HEK293 (cell line): ENCODE measurements around the gene A2ML1.
A peak's percentile ranks its signal among the peaks of the same experiment; 100 is the strongest.

Experiments
- KLF16 ChIP-seq: fragments of 450-650 bp; formaldehyde crosslinking; IDR thresholded peaks from 2 replicates; pipeline ENCODE4 v1.5.1; 2017; ENCODE audit warnings: missing biosample characterization, missing genetic modification characterization
- PRDM1 ChIP-seq: fragments of 450-650 bp; formaldehyde crosslinking; IDR thresholded peaks from 2 replicates; pipeline ENCODE4; 2016; ENCODE audit warnings: missing biosample characterization, missing genetic modification characterization
- SP2 ChIP-seq: fragments of 450-650 bp; formaldehyde crosslinking; IDR thresholded peaks from 2 replicates; pipeline ENCODE4 v1.5.1; 2016; ENCODE audit warnings: missing biosample characterization, missing genetic modification characterization
- ZBTB20 ChIP-seq: fragments of 450-650 bp; formaldehyde crosslinking; IDR thresholded peaks from 2 replicates; pipeline ENCODE4 v1.5.1; 2016; ENCODE audit warnings: missing biosample characterization, missing genetic modification characterization
- ZBTB21 ChIP-seq: fragments of 450-650 bp; formaldehyde crosslinking; IDR thresholded peaks from 2 replicates; pipeline ENCODE4 v1.5.1; 2017; ENCODE audit warnings: missing biosample characterization, missing genetic modification characterization
- ZEB2 ChIP-seq: fragments of 450-650 bp; formaldehyde crosslinking; IDR thresholded peaks from 2 replicates; pipeline ENCODE4 v1.5.1; 2016; ENCODE audit warnings: missing biosample characterization, missing genetic modification characterization
- ZNF2 ChIP-seq: fragments of 450-650 bp; formaldehyde crosslinking; IDR thresholded peaks from 2 replicates; pipeline ENCODE4 v1.5.1; 2016; ENCODE audit warnings: missing biosample characterization, missing genetic modification characterization
- ZNF76 ChIP-seq: fragments of 450-650 bp; formaldehyde crosslinking; IDR thresholded peaks from 2 replicates; pipeline ENCODE4; 2016; ENCODE audit warnings: low read depth, missing biosample characterization, missing genetic modification characterization, borderline replicate concordance
- TF ChIP-seq, protein P1 (sequence below): fragments of 450-650 bp; formaldehyde crosslinking; IDR thresholded peaks from 2 replicates; pipeline ENCODE4 v1.5.1; 2016; ENCODE audit warnings: missing biosample characterization, missing genetic modification characterization
- TF ChIP-seq, protein P2 (sequence below): fragments of 450-650 bp; formaldehyde crosslinking; IDR thresholded peaks from 2 replicates; pipeline ENCODE4 v1.5.1; 2016; ENCODE audit warnings: missing biosample characterization, missing genetic modification characterization
- TF ChIP-seq, protein P3 (sequence below): fragments of 450-650 bp; formaldehyde crosslinking; IDR thresholded peaks from 2 replicates; pipeline ENCODE4 v1.5.1; 2017; ENCODE audit warnings: missing biosample characterization, missing genetic modification characterization
- TF ChIP-seq, protein P4 (sequence below): fragments of 450-650 bp; formaldehyde crosslinking; IDR thresholded peaks from 2 replicates; pipeline ENCODE4 v1.5.0; 2017; ENCODE audit warnings: missing biosample characterization, missing genetic modification characterization, borderline replicate concordance
- TF ChIP-seq, protein P5 (sequence below): fragments of 450-650 bp; formaldehyde crosslinking; IDR thresholded peaks from 2 replicates; pipeline ENCODE4 v1.5.1; 2016; ENCODE audit warnings: missing biosample characterization, missing genetic modification characterization
- TF ChIP-seq, protein P6 (sequence below): fragments of 450-650 bp; formaldehyde crosslinking; IDR thresholded peaks from 2 replicates; pipeline ENCODE4 v1.5.1; 2016; ENCODE audit warnings: missing biosample characterization, missing genetic modification characterization
- TF ChIP-seq, protein P7 (sequence below): fragments of 450-650 bp; formaldehyde crosslinking; conservative IDR thresholded peaks from 2 replicates; pipeline ENCODE4 v1.5.1; 2016; ENCODE audit warnings: low read depth, missing biosample characterization, missing genetic modification characterization

The A2ML1 gene

GRCh38 chr12:8914033-8914715, 91.8 kb downstream of the A2ML1 start, which contains the start of gene PHC1 (continued):
- TF ChIP-seq, protein P1, sequence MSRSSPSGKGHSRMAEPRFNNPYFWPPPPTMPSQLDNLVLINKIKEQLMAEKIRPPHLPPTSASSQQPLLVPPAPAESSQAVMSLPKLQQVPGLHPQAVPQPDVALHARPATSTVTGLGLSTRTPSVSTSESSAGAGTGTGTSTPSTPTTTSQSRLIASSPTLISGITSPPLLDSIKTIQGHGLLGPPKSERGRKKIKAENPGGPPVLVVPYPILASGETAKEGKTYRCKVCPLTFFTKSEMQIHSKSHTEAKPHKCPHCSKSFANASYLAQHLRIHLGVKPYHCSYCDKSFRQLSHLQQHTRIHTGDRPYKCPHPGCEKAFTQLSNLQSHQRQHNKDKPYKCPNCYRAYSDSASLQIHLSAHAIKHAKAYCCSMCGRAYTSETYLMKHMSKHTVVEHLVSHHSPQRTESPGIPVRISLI: peak; percentile 56; the same call in 1 of the 2 replicates
- TF ChIP-seq, protein P2, sequence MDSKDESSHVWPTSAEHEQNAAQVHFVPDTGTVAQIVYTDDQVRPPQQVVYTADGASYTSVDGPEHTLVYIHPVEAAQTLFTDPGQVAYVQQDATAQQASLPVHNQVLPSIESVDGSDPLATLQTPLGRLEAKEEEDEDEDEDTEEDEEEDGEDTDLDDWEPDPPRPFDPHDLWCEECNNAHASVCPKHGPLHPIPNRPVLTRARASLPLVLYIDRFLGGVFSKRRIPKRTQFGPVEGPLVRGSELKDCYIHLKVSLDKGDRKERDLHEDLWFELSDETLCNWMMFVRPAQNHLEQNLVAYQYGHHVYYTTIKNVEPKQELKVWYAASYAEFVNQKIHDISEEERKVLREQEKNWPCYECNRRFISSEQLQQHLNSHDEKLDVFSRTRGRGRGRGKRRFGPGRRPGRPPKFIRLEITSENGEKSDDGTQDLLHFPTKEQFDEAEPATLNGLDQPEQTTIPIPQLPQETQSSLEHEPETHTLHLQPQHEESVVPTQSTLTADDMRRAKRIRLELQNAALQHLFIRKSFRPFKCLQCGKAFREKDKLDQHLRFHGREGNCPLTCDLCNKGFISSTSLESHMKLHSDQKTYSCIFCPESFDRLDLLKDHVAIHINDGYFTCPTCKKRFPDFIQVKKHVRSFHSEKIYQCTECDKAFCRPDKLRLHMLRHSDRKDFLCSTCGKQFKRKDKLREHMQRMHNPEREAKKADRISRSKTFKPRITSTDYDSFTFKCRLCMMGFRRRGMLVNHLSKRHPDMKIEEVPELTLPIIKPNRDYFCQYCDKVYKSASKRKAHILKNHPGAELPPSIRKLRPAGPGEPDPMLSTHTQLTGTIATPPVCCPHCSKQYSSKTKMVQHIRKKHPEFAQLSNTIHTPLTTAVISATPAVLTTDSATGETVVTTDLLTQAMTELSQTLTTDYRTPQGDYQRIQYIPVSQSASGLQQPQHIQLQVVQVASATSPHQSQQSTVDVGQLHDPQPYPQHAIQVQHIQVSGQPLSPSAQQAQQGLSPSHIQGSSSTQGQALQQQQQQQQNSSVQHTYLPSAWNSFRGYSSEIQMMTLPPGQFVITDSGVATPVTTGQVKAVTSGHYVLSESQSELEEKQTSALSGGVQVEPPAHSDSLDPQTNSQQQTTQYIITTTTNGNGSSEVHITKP (tag by site-specific recombination): peak; percentile 94
- TF ChIP-seq SP2 (tag by site-specific recombination) (peak; percentile 26), ZBTB21 (tag by site-specific recombination) (peak; percentile 66; the same call in 1 of the 2 replicates), PRDM1 (tag by site-specific recombination) (peak; percentile 98), ZNF76 (tag by site-specific recombination) (peak; percentile 81), ZNF2 (tag by site-specific recombination) (peak; percentile 68; the same call in 1 of the 2 replicates), KLF16 (tag by site-specific recombination) (0 out of 2 replicates have a peak, but pooled peaks have one; percentile 38), ZEB2 (tag by site-specific recombination) (peak; percentile 37), ZBTB20 (tag by site-specific recombination) (peak; percentile 76)
- TF ChIP-seq, protein P3, sequence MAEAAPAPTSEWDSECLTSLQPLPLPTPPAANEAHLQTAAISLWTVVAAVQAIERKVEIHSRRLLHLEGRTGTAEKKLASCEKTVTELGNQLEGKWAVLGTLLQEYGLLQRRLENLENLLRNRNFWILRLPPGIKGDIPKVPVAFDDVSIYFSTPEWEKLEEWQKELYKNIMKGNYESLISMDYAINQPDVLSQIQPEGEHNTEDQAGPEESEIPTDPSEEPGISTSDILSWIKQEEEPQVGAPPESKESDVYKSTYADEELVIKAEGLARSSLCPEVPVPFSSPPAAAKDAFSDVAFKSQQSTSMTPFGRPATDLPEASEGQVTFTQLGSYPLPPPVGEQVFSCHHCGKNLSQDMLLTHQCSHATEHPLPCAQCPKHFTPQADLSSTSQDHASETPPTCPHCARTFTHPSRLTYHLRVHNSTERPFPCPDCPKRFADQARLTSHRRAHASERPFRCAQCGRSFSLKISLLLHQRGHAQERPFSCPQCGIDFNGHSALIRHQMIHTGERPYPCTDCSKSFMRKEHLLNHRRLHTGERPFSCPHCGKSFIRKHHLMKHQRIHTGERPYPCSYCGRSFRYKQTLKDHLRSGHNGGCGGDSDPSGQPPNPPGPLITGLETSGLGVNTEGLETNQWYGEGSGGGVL: peak; percentile 69
- TF ChIP-seq, protein P4, sequence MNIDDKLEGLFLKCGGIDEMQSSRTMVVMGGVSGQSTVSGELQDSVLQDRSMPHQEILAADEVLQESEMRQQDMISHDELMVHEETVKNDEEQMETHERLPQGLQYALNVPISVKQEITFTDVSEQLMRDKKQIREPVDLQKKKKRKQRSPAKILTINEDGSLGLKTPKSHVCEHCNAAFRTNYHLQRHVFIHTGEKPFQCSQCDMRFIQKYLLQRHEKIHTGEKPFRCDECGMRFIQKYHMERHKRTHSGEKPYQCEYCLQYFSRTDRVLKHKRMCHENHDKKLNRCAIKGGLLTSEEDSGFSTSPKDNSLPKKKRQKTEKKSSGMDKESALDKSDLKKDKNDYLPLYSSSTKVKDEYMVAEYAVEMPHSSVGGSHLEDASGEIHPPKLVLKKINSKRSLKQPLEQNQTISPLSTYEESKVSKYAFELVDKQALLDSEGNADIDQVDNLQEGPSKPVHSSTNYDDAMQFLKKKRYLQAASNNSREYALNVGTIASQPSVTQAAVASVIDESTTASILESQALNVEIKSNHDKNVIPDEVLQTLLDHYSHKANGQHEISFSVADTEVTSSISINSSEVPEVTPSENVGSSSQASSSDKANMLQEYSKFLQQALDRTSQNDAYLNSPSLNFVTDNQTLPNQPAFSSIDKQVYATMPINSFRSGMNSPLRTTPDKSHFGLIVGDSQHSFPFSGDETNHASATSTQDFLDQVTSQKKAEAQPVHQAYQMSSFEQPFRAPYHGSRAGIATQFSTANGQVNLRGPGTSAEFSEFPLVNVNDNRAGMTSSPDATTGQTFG (tag by site-specific recombination): 0 out of 2 replicates have a peak, but pooled peaks have one; percentile 39
- TF ChIP-seq, protein P5, sequence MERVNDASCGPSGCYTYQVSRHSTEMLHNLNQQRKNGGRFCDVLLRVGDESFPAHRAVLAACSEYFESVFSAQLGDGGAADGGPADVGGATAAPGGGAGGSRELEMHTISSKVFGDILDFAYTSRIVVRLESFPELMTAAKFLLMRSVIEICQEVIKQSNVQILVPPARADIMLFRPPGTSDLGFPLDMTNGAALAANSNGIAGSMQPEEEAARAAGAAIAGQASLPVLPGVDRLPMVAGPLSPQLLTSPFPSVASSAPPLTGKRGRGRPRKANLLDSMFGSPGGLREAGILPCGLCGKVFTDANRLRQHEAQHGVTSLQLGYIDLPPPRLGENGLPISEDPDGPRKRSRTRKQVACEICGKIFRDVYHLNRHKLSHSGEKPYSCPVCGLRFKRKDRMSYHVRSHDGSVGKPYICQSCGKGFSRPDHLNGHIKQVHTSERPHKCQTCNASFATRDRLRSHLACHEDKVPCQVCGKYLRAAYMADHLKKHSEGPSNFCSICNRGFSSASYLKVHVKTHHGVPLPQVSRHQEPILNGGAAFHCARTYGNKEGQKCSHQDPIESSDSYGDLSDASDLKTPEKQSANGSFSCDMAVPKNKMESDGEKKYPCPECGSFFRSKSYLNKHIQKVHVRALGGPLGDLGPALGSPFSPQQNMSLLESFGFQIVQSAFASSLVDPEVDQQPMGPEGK (tag by site-specific recombination): 0 out of 2 replicates have a peak, but pooled peaks have one; percentile 26
- TF ChIP-seq, protein P6, sequence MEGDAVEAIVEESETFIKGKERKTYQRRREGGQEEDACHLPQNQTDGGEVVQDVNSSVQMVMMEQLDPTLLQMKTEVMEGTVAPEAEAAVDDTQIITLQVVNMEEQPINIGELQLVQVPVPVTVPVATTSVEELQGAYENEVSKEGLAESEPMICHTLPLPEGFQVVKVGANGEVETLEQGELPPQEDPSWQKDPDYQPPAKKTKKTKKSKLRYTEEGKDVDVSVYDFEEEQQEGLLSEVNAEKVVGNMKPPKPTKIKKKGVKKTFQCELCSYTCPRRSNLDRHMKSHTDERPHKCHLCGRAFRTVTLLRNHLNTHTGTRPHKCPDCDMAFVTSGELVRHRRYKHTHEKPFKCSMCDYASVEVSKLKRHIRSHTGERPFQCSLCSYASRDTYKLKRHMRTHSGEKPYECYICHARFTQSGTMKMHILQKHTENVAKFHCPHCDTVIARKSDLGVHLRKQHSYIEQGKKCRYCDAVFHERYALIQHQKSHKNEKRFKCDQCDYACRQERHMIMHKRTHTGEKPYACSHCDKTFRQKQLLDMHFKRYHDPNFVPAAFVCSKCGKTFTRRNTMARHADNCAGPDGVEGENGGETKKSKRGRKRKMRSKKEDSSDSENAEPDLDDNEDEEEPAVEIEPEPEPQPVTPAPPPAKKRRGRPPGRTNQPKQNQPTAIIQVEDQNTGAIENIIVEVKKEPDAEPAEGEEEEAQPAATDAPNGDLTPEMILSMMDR (tag by site-specific recombination): peak; percentile 54
- TF ChIP-seq, protein P7, sequence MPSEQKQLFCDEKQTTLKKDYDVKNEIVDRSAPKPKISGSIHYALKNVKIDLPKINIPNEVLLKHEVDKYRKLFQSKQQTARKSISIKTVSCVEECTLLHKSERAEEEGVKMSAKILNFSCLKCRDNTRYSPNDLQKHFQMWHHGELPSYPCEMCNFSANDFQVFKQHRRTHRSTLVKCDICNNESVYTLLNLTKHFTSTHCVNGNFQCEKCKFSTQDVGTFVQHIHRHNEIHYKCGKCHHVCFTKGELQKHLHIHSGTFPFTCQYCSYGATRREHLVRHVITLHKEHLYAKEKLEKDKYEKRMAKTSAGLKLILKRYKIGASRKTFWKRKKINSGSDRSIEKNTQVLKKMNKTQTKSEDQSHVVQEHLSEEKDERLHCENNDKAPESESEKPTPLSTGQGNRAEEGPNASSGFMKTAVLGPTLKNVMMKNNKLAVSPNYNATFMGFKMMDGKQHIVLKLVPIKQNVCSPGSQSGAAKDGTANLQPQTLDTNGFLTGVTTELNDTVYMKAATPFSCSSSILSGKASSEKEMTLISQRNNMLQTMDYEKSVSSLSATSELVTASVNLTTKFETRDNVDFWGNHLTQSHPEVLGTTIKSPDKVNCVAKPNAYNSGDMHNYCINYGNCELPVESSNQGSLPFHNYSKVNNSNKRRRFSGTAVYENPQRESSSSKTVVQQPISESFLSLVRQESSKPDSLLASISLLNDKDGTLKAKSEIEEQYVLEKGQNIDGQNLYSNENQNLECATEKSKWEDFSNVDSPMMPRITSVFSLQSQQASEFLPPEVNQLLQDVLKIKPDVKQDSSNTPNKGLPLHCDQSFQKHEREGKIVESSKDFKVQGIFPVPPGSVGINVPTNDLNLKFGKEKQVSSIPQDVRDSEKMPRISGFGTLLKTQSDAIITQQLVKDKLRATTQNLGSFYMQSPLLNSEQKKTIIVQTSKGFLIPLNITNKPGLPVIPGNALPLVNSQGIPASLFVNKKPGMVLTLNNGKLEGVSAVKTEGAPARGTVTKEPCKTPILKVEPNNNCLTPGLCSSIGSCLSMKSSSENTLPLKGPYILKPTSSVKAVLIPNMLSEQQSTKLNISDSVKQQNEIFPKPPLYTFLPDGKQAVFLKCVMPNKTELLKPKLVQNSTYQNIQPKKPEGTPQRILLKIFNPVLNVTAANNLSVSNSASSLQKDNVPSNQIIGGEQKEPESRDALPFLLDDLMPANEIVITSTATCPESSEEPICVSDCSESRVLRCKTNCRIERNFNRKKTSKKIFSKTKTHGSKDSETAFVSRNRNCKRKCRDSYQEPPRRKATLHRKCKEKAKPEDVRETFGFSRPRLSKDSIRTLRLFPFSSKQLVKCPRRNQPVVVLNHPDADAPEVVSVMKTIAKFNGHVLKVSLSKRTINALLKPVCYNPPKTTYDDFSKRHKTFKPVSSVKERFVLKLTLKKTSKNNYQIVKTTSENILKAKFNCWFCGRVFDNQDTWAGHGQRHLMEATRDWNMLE (tag by site-specific recombination): peak; percentile 56; the same call in 1 of the 2 replicates
